Endothelial cell of umbilical vein (primary cell): ENCODE measurements around the gene NEMP1. TPM values are rescaled to one million over a fixed set of nuclear protein-coding genes. Genes with fewer than 3 reads are reported as not detected.

Experiments used
- BruUV-seq: library from RNA; stranded (reverse); fragments of 400-500 nt; replicated peaks from 2 replicates; lab custom pipeline; 2021; lab: Mats Ljungman, UMichigan
- CTCF ChIA-PET: fragments of 300-600, 350-600 bp; sonication (Branson Sonifier 250); formaldehyde crosslinking; loops from one replicate; lab custom pipeline; 2021; ENCODE audit warnings: antibody characterized with exemption, inconsistent platforms; lab: Charles Lee
- POLR2A ChIA-PET: fragments of 300-600, 350-600 bp; sonication (Branson Sonifier 250); formaldehyde crosslinking; loops from one replicate; lab custom pipeline; 2021; ENCODE audit warnings: antibody characterized with exemption, inconsistent platforms; lab: Charles Lee
- DNase-seq: peaks from one replicate; pipeline ENCODE4 v3.0.0-alpha.2; 2011; ENCODE audit warnings: low read depth, low spot score
- FAIRE-seq: peaks from 2 replicates; lab custom pipeline; 2011; peaks lifted over from hg19 to GRCh38; lab: Jason Lieb, UNC
- H2AFZ ChIP-seq: 2 replicates; pipeline ENCODE4 v1.6.0; 2012; ENCODE audit warnings: low read depth, low read length, control low read depth, inconsistent platforms
- H3K27ac ChIP-seq: 2 replicates; pipeline ENCODE4 v1.5.1; 2011; ENCODE audit warnings: low read depth, mild to moderate bottlenecking, control low read depth, low read length, moderate library complexity; ENCODE audit not compliant: insufficient read depth
- H3K27me3 ChIP-seq, 2 experiments: 2 replicates each; pipeline versions ENCODE4 v1.6.0 to v1.6.1; 2011; ENCODE audit warnings: low read length in 2 of 2, mixed read lengths in 1 of 2; ENCODE audit not compliant: control insufficient read depth in 2 of 2, insufficient read depth in 2 of 2
- H3K36me3 ChIP-seq, 2 experiments: 2 replicates in 1 of 2; 3 replicates in 1 of 2; pipeline ENCODE4 v1.5.1; 2011; ENCODE audit warnings: low read length in 2 of 2, mild to moderate bottlenecking in 1 of 2, moderate library complexity in 1 of 2; ENCODE audit not compliant: control insufficient read depth in 2 of 2, insufficient read depth in 2 of 2; ENCODE audit errors: extremely low read depth in 1 of 2
- H3K4me1 ChIP-seq: 3 replicates; pipeline ENCODE4 v1.5.1; 2011; ENCODE audit warnings: mild to moderate bottlenecking, low read length; ENCODE audit not compliant: control insufficient read depth, insufficient read depth; ENCODE audit errors: extremely low read depth
- H3K4me2 ChIP-seq: 2 replicates; pipeline ENCODE4 v1.6.1; 2011; ENCODE audit warnings: low read length, control low read depth, mixed read lengths; ENCODE audit not compliant: insufficient read depth
- H3K4me3 ChIP-seq, 3 experiments: fragments of 200-600 bp in 1 of 3; sonication (generic), shearing (Covaris generic) in 1 of 3; replicated peaks in 1 of 3; 2 replicates each; pipeline ENCODE4 v1.5.1; 2011 to 2016; ENCODE audit warnings: control low read depth in 3 of 3, low read length in 3 of 3, mild to moderate bottlenecking in 2 of 3, inconsistent platforms in 1 of 3, low read depth in 1 of 3, moderate library complexity in 1 of 3; ENCODE audit not compliant: insufficient read depth in 1 of 3
- H3K79me2 ChIP-seq: 2 replicates; pipeline ENCODE4 v1.6.0; 2012; ENCODE audit warnings: low read length, inconsistent platforms; ENCODE audit not compliant: control insufficient read depth, insufficient read depth
- H3K9ac ChIP-seq: replicated peaks from 2 replicates; pipeline ENCODE3; 2011; ENCODE audit warnings: low read length, control low read depth; ENCODE audit not compliant: insufficient read depth; ENCODE audit errors: extremely low read depth
- H3K9me1 ChIP-seq: replicated peaks from 3 replicates; pipeline ENCODE4 v1.6.0; 2011; ENCODE audit warnings: mild to moderate bottlenecking, low read length; ENCODE audit not compliant: control insufficient read depth, insufficient read depth; ENCODE audit errors: extremely low read depth
- H3K9me3 ChIP-seq: replicated peaks from 2 replicates; pipeline ENCODE4 v1.5.1; 2012; ENCODE audit warnings: low read length, inconsistent platforms; ENCODE audit not compliant: control insufficient read depth, insufficient read depth
- H4K20me1 ChIP-seq: replicated peaks from 2 replicates; pipeline ENCODE3; 2011; ENCODE audit warnings: mild to moderate bottlenecking, low read length; ENCODE audit not compliant: control insufficient read depth, insufficient read depth; ENCODE audit errors: extremely low read depth
- CTCF ChIP-seq, 2 donors: IDR thresholded peaks; 1 replicate in 1 of 2; 2 replicates in 1 of 2; pipeline ENCODE4 v1.5.1; 2011; ENCODE audit warnings: low read length in 2 of 2, mild to moderate bottlenecking in 2 of 2, moderate library complexity in 2 of 2, control low read depth in 1 of 2, inconsistent platforms in 1 of 2, low read depth in 1 of 2; ENCODE audit not compliant: insufficient read depth in 1 of 2; ENCODE audit errors: extremely low read depth in 1 of 2
- EZH2 ChIP-seq: IDR thresholded peaks from 2 replicates; pipeline ENCODE4 v1.6.1; 2012; ENCODE audit warnings: borderline replicate concordance, low read depth, mild to moderate bottlenecking, moderate library complexity, low read length, inconsistent platforms; ENCODE audit not compliant: severe bottlenecking
- FOS ChIP-seq: IDR thresholded peaks from 2 replicates; pipeline ENCODE4 v1.6.1; 2011; ENCODE audit warnings: mild to moderate bottlenecking, low read length, moderate library complexity, borderline replicate concordance; ENCODE audit not compliant: insufficient read depth
- GATA2 ChIP-seq: IDR thresholded peaks from 2 replicates; pipeline ENCODE4 v1.7.0; 2011; ENCODE audit warnings: low read depth, mild to moderate bottlenecking, moderate library complexity, mixed read lengths, low read length; ENCODE audit not compliant: insufficient read length, insufficient read depth
- MAX ChIP-seq: IDR thresholded peaks from 2 replicates; pipeline ENCODE4 v1.6.1; 2011; ENCODE audit not compliant: insufficient read depth, insufficient read length
- MYC ChIP-seq: IDR thresholded peaks from one replicate; pipeline ENCODE4 v1.6.1; 2011; ENCODE audit warnings: mild to moderate bottlenecking, low read depth, low read length
- POLR2A ChIP-seq: IDR thresholded peaks from 2 replicates; pipeline ENCODE4 v1.6.1; 2012; ENCODE audit warnings: low read depth, mild to moderate bottlenecking, control low read depth, low read length
- POLR2AphosphoS5 ChIP-seq: IDR thresholded peaks from 2 replicates; pipeline ENCODE4 v1.6.1; 2012; ENCODE audit warnings: low read depth, mild to moderate bottlenecking, control low read depth, low read length, moderate library complexity; ENCODE audit not compliant: insufficient read depth
- dilution Hi-C: fragments of 300-500 bp; cut with MboI; formaldehyde crosslinking; loops from one replicate; pipeline ENCODE4 v1.15.0; 2019; ENCODE audit warnings: low sequenced_read_pairs; ENCODE audit not compliant: extremely low pct_ligation_motif_present
- intact Hi-C: fragments of 100-400 bp; cut with micrococcal nuclease; formaldehyde crosslinking; loops from one replicate; pipeline ENCODE4 v1.10.0; 2022
- polyA plus RNA-seq, 4 experiments: library from polyadenylated mRNA; depleted of rRNA in 3 of 4; stranded (reverse) in 3 of 4; unstranded in 1 of 4; fragments of >200 nt; gene quantifications; 2 replicates each; pipeline versions ENCODE4 v1.2.1 to v1.2.3, GENCODE V29; 2011 to 2012; ENCODE audit warnings: missing spikeins in 1 of 4
- total RNA-seq: library from RNA; stranded (reverse); gene quantifications from 2 replicates; pipeline ENCODE4 v1.2.3, GENCODE V29; 2021

Gene NEMP1
- total and polyA plus RNA-seq, 2 donors (not counting 3 experiments of a cell fraction or from before 2014, with no cell fraction given), result 10.8 to 21.5 TPM

GRCh38 chr12:57040750-57041149, 37.8 kb downstream of the NEMP1 start:
- Histone ChIP-seq H3K4me1 (no peaks in the 10 kb centered on the region), H2AFZ (no peak overlapping the region), H3K27ac (no peak overlapping the region), H3K9me3 (no peaks in the 10 kb centered on the region), H3K9ac (no peak overlapping the region), H3K4me3 (no peak overlapping the region), H3K4me2 (no peak overlapping the region), H3K27me3 (peaks cover 20 to 30% of the 10 kb centered on the region in 2 experiments), H3K9me1 (no peaks in the 10 kb centered on the region), H3K36me3 (no peaks in the 10 kb centered on the region), H4K20me1 (no peaks in the 10 kb centered on the region), H3K79me2 (no peaks in the 10 kb centered on the region)
- intact Hi-C loops, result no loop called here
- DNase-seq (no peak), FAIRE-seq (no peak)
- TF ChIP-seq MAX (no peak), CTCF (IDR thresholded peaks at IDR 0.05; ENCODE audit: extremely low read depth in 1 of 2, insufficient read depth in 1 of 2, low read depth in 1 of 2, low read length in 2 of 2) (no peak), POLR2A (no peak), GATA2 (no peak), MYC (no peak), FOS (no peak), EZH2 (no peak), POLR2AphosphoS5 (no peak)
- BruUV-seq, result no TSS peak
- CTCF ChIA-PET, result interaction anchor here (0.7 to 1.3 kb wide), 4 partner anchors 10 to 53 kb away, joined by 3 to 6 read pairs (median 6); no protein-coding TSS in a partner anchor
- POLR2A ChIA-PET, result no interaction called here
- dilution Hi-C loops, result no loop called here
